Erythroblast (primary cell): ENCODE data around the gene ECE1.

ENCODE experiments used
- GATA1 ChIP-seq: IDR thresholded peaks from 2 replicates; pipeline ENCODE4 v1.6.1; 2011; ENCODE audit warnings: low read depth, mild to moderate bottlenecking, control low read depth, low read length, moderate library complexity
- POLR2A ChIP-seq: IDR thresholded peaks from 2 replicates; pipeline ENCODE4 v1.6.1; 2011; ENCODE audit warnings: mild to moderate bottlenecking, low read length

DNA sequence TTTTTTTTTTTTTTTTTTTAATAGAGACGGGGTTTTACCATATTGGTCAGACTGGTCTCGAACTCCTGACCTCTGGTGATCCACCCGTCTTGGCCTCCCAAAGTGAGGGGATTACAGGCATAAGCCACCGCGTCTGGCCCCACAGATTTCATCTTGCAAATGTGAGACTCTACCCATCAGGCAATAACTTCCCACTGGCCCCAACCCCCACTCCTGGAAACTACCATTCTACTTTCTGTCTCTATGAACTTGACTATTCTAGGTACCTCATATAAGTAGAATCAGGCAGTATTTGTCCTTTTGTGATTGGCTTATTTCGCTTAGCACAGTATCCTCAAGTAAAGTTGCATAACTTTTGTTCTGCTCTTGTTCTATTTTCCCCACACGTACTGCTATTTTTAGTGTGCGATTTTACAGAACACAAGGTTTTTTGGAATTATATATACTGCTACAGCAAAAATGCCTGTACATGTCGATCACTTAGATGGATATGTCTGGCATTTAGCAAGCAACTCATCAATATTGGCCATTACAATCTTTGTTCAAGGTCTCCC lies 40.2 kb downstream of the ECE1 start:
- no peak for TF ChIP-seq POLR2A
- TF ChIP-seq GATA1: no peak
